Panc1 (cell line): Measurements from ENCODE around the gene ARL15.

Experiments used
- POLR2AphosphoS5 ChIP-seq: IDR thresholded peaks from 2 replicates; pipeline ENCODE4 v1.6.1; 2012; ENCODE audit warnings: mild to moderate bottlenecking, low read depth, low read length, moderate library complexity
- SIN3A ChIP-seq: IDR thresholded peaks from 2 replicates; pipeline ENCODE4 v1.6.1; 2012; ENCODE audit warnings: low read depth, mild to moderate bottlenecking, low read length, moderate library complexity, borderline replicate concordance; ENCODE audit not compliant: insufficient read depth
- TCF7L2 ChIP-seq: IDR thresholded peaks from 2 replicates; pipeline ENCODE4 v1.6.1; 2011; ENCODE audit warnings: mild to moderate bottlenecking, low read depth, low read length, inconsistent platforms
- TF ChIP-seq, protein P1 (sequence below): fragments of 450-650 bp; IDR thresholded peaks from 2 replicates; pipeline ENCODE4 v1.5.1; 2017; ENCODE audit warnings: mild to moderate bottlenecking
- TF ChIP-seq, protein P2 (sequence below), 2 experiments: IDR thresholded peaks; 2 replicates each; pipeline ENCODE4 v1.6.1; 2011 to 2012; ENCODE audit warnings: low read depth in 2 of 2, control low read depth in 1 of 2, low read length in 1 of 2, mild to moderate bottlenecking in 1 of 2, moderate library complexity in 1 of 2; ENCODE audit not compliant: insufficient read depth in 1 of 2

DNA sequence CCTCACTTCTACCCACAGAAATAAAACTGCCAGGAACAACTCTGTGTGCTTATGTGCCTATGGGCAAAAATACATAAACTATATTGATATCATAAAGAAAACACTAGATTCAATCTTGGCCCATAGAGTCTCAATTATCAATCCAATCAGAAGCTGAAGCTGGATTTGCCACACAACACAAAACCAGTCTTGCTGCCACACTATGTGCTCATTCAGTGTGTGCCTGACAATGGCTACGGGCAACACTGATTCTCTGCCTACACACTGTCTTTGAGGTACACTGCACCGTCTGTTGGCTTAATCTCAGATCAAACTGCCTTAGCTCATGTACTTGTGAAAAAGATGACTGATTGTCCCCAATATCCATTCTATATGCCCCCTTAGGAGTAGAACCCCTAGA, 35.4 kb downstream of the ARL15 start:
- TF ChIP-seq, protein P1, sequence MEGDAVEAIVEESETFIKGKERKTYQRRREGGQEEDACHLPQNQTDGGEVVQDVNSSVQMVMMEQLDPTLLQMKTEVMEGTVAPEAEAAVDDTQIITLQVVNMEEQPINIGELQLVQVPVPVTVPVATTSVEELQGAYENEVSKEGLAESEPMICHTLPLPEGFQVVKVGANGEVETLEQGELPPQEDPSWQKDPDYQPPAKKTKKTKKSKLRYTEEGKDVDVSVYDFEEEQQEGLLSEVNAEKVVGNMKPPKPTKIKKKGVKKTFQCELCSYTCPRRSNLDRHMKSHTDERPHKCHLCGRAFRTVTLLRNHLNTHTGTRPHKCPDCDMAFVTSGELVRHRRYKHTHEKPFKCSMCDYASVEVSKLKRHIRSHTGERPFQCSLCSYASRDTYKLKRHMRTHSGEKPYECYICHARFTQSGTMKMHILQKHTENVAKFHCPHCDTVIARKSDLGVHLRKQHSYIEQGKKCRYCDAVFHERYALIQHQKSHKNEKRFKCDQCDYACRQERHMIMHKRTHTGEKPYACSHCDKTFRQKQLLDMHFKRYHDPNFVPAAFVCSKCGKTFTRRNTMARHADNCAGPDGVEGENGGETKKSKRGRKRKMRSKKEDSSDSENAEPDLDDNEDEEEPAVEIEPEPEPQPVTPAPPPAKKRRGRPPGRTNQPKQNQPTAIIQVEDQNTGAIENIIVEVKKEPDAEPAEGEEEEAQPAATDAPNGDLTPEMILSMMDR = no peak
- TF ChIP-seq SIN3A (no peak), POLR2AphosphoS5 (no peak), TCF7L2 (no peak)
- TF ChIP-seq, protein P2, sequence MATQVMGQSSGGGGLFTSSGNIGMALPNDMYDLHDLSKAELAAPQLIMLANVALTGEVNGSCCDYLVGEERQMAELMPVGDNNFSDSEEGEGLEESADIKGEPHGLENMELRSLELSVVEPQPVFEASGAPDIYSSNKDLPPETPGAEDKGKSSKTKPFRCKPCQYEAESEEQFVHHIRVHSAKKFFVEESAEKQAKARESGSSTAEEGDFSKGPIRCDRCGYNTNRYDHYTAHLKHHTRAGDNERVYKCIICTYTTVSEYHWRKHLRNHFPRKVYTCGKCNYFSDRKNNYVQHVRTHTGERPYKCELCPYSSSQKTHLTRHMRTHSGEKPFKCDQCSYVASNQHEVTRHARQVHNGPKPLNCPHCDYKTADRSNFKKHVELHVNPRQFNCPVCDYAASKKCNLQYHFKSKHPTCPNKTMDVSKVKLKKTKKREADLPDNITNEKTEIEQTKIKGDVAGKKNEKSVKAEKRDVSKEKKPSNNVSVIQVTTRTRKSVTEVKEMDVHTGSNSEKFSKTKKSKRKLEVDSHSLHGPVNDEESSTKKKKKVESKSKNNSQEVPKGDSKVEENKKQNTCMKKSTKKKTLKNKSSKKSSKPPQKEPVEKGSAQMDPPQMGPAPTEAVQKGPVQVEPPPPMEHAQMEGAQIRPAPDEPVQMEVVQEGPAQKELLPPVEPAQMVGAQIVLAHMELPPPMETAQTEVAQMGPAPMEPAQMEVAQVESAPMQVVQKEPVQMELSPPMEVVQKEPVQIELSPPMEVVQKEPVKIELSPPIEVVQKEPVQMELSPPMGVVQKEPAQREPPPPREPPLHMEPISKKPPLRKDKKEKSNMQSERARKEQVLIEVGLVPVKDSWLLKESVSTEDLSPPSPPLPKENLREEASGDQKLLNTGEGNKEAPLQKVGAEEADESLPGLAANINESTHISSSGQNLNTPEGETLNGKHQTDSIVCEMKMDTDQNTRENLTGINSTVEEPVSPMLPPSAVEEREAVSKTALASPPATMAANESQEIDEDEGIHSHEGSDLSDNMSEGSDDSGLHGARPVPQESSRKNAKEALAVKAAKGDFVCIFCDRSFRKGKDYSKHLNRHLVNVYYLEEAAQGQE (IDR thresholded peaks at IDR 0.05; ENCODE audit: insufficient read depth in 1 of 2, low read depth in 2 of 2, low read length in 1 of 2) = no peak
